ENCODE data around the gene ELMO1.

The ELMO1 gene

GRCh38 chr7:37363536-37364491 is 84.8 kb downstream of the ELMO1 start:
- Histone ChIP-seq H3K36me3 (ENCODE audit: control insufficient read depth, insufficient read depth, low read length) (no peaks in the 10 kb centered on the region), H3K27ac (ENCODE audit: insufficient read depth, low read length, poor library complexity, severe bottlenecking) (peak overlapping the region; percentile 5), H3K9me3 (ENCODE audit: control insufficient read depth, low read length) (no peaks in the 10 kb centered on the region), H3K4me3 (ENCODE audit: insufficient read depth, low read depth, low read length, poor library complexity, severe bottlenecking) (no peak overlapping the region), H3K27me3 (replicated peaks; ENCODE audit: control insufficient read depth, insufficient read depth, low read length, poor library complexity, severe bottlenecking) (no peaks in the 10 kb centered on the region), H3K4me1 (ENCODE audit: control insufficient read depth, insufficient read depth, low read length, poor library complexity, severe bottlenecking) (peaks cover 27% of the 10 kb centered on the region)
- DNase-seq = no peak

GRCh38 chr7:37362802-37363201 is 85.9 kb downstream of the ELMO1 start:
- DNase-seq = no peak
- H3K4me3 ChIP-seq (ENCODE audit: insufficient read depth, low read depth, low read length, poor library complexity, severe bottlenecking) = no peak overlapping the region
- H3K4me1 ChIP-seq (ENCODE audit: control insufficient read depth, insufficient read depth, low read length, poor library complexity, severe bottlenecking) = peaks cover 27% of the 10 kb centered on the region
- H3K36me3 ChIP-seq (ENCODE audit: control insufficient read depth, insufficient read depth, low read length) = no peaks in the 10 kb centered on the region
- no peak overlapping the region for H3K27ac ChIP-seq (ENCODE audit: insufficient read depth, low read length, poor library complexity, severe bottlenecking)
- H3K27me3 ChIP-seq (replicated peaks; ENCODE audit: control insufficient read depth, insufficient read depth, low read length, poor library complexity, severe bottlenecking) = no peaks in the 10 kb centered on the region
- no peaks in the 10 kb centered on the region for H3K9me3 ChIP-seq (ENCODE audit: control insufficient read depth, low read length)

- DNase-seq = no peak
- Histone ChIP-seq H3K4me1 (ENCODE audit: control insufficient read depth, insufficient read depth, low read length, poor library complexity, severe bottlenecking) (peaks cover 26% of the 10 kb centered on the region), H3K4me3 (ENCODE audit: insufficient read depth, low read depth, low read length, poor library complexity, severe bottlenecking) (no peak overlapping the region), H3K9me3 (ENCODE audit: control insufficient read depth, low read length) (no peaks in the 10 kb centered on the region), H3K27ac (ENCODE audit: insufficient read depth, low read length, poor library complexity, severe bottlenecking) (no peak overlapping the region), H3K36me3 (ENCODE audit: control insufficient read depth, insufficient read depth, low read length) (no peaks in the 10 kb centered on the region), H3K27me3 (replicated peaks; ENCODE audit: control insufficient read depth, insufficient read depth, low read length, poor library complexity, severe bottlenecking) (no peaks in the 10 kb centered on the region)
Observed at GRCh38 chr7:37360484-37360883, 88.2 kb downstream of the ELMO1 start.

GRCh38 chr7:37359662-37360444 is 88.8 kb downstream of the ELMO1 start:
- Histone ChIP-seq H3K36me3 (ENCODE audit: control insufficient read depth, insufficient read depth, low read length) (no peaks in the 10 kb centered on the region), H3K9me3 (ENCODE audit: control insufficient read depth, low read length) (no peaks in the 10 kb centered on the region), H3K27ac (ENCODE audit: insufficient read depth, low read length, poor library complexity, severe bottlenecking) (no peak overlapping the region), H3K4me1 (ENCODE audit: control insufficient read depth, insufficient read depth, low read length, poor library complexity, severe bottlenecking) (peaks cover 25% of the 10 kb centered on the region), H3K4me3 (ENCODE audit: insufficient read depth, low read depth, low read length, poor library complexity, severe bottlenecking) (no peak overlapping the region), H3K27me3 (replicated peaks; ENCODE audit: control insufficient read depth, insufficient read depth, low read length, poor library complexity, severe bottlenecking) (no peaks in the 10 kb centered on the region)
- no peak for DNase-seq

GRCh38 chr7:37359180-37359579 is 89.5 kb downstream of the ELMO1 start:
- H3K27ac ChIP-seq (ENCODE audit: insufficient read depth, low read length, poor library complexity, severe bottlenecking) = no peak overlapping the region
- no peaks in the 10 kb centered on the region for H3K27me3 ChIP-seq (replicated peaks; ENCODE audit: control insufficient read depth, insufficient read depth, low read length, poor library complexity, severe bottlenecking)
- H3K4me3 ChIP-seq (ENCODE audit: insufficient read depth, low read depth, low read length, poor library complexity, severe bottlenecking) = no peak overlapping the region
- no peaks in the 10 kb centered on the region for H3K9me3 ChIP-seq (ENCODE audit: control insufficient read depth, low read length)
- H3K4me1 ChIP-seq (ENCODE audit: control insufficient read depth, insufficient read depth, low read length, poor library complexity, severe bottlenecking) = peaks cover 26% of the 10 kb centered on the region
- no peaks in the 10 kb centered on the region for H3K36me3 ChIP-seq (ENCODE audit: control insufficient read depth, insufficient read depth, low read length)
- DNase-seq = no peak

- peaks cover 15% of the 10 kb centered on the region for H3K4me1 ChIP-seq (ENCODE audit: control insufficient read depth, insufficient read depth, low read length, poor library complexity, severe bottlenecking)
- no peaks in the 10 kb centered on the region for H3K27me3 ChIP-seq (replicated peaks; ENCODE audit: control insufficient read depth, insufficient read depth, low read length, poor library complexity, severe bottlenecking)
- no peak for DNase-seq
- H3K4me3 ChIP-seq (ENCODE audit: insufficient read depth, low read depth, low read length, poor library complexity, severe bottlenecking) = no peak overlapping the region
- H3K36me3 ChIP-seq (ENCODE audit: control insufficient read depth, insufficient read depth, low read length) = no peaks in the 10 kb centered on the region
- H3K27ac ChIP-seq (ENCODE audit: insufficient read depth, low read length, poor library complexity, severe bottlenecking) = no peak overlapping the region
- H3K9me3 ChIP-seq (ENCODE audit: control insufficient read depth, low read length) = no peaks in the 10 kb centered on the region
Observed at GRCh38 chr7:37357637-37357996, 91.0 kb downstream of the ELMO1 start.

GRCh38 chr7:37356911-37357636 is 91.6 kb downstream of the ELMO1 start:
- DNase-seq = no peak
- H3K36me3 ChIP-seq (ENCODE audit: control insufficient read depth, insufficient read depth, low read length) = no peaks in the 10 kb centered on the region
- H3K9me3 ChIP-seq (ENCODE audit: control insufficient read depth, low read length) = no peaks in the 10 kb centered on the region
- no peak overlapping the region for H3K4me3 ChIP-seq (ENCODE audit: insufficient read depth, low read depth, low read length, poor library complexity, severe bottlenecking)
- no peaks in the 10 kb centered on the region for H3K27me3 ChIP-seq (replicated peaks; ENCODE audit: control insufficient read depth, insufficient read depth, low read length, poor library complexity, severe bottlenecking)
- H3K4me1 ChIP-seq (ENCODE audit: control insufficient read depth, insufficient read depth, low read length, poor library complexity, severe bottlenecking) = peaks cover 15% of the 10 kb centered on the region
- H3K27ac ChIP-seq (ENCODE audit: insufficient read depth, low read length, poor library complexity, severe bottlenecking) = no peak overlapping the region

- no peak for DNase-seq
- Histone ChIP-seq H3K27ac (ENCODE audit: insufficient read depth, low read length, poor library complexity, severe bottlenecking) (peak overlapping the region; percentile 72), H3K4me1 (ENCODE audit: control insufficient read depth, insufficient read depth, low read length, poor library complexity, severe bottlenecking) (peaks cover 19% of the 10 kb centered on the region), H3K36me3 (ENCODE audit: control insufficient read depth, insufficient read depth, low read length) (no peaks in the 10 kb centered on the region), H3K27me3 (replicated peaks; ENCODE audit: control insufficient read depth, insufficient read depth, low read length, poor library complexity, severe bottlenecking) (no peaks in the 10 kb centered on the region), H3K4me3 (ENCODE audit: insufficient read depth, low read depth, low read length, poor library complexity, severe bottlenecking) (no peak overlapping the region), H3K9me3 (ENCODE audit: control insufficient read depth, low read length) (no peaks in the 10 kb centered on the region)
Observed at GRCh38 chr7:37354656-37355131, 94.0 kb downstream of the ELMO1 start.

- Histone ChIP-seq H3K9me3 (ENCODE audit: control insufficient read depth, low read length) (no peaks in the 10 kb centered on the region), H3K4me3 (ENCODE audit: insufficient read depth, low read depth, low read length, poor library complexity, severe bottlenecking) (no peak overlapping the region), H3K4me1 (ENCODE audit: control insufficient read depth, insufficient read depth, low read length, poor library complexity, severe bottlenecking) (peaks cover 19% of the 10 kb centered on the region), H3K27ac (ENCODE audit: insufficient read depth, low read length, poor library complexity, severe bottlenecking) (peak overlapping the region; percentile 72), H3K36me3 (ENCODE audit: control insufficient read depth, insufficient read depth, low read length) (no peaks in the 10 kb centered on the region), H3K27me3 (replicated peaks; ENCODE audit: control insufficient read depth, insufficient read depth, low read length, poor library complexity, severe bottlenecking) (no peaks in the 10 kb centered on the region)
- DNase-seq = no peak
Observed at GRCh38 chr7:37353949-37354655, 94.6 kb downstream of the ELMO1 start.

All from effector memory CD4-positive, alpha-beta T cell (primary cell).